Neuronal stem cell (in vitro differentiated cells): ENCODE data around the gene COX4I2.

Experiments
- DNase-seq: peaks from one replicate; pipeline ENCODE4 v3.0.0-alpha.2; 2013; ENCODE audit warnings: low spot score
- H2AFZ ChIP-seq: one replicate; pipeline ENCODE4 v1.6.1; 2013; ENCODE audit warnings: mild to moderate bottlenecking, low read length, inconsistent platforms
- H2AK5ac ChIP-seq: 2 replicates; pipeline ENCODE4 v1.6.1; 2013; ENCODE audit warnings: low read depth, mild to moderate bottlenecking, inconsistent platforms, low read length, moderate library complexity, mixed read lengths
- H2BK120ac ChIP-seq: 2 replicates; pipeline ENCODE4 v1.6.1; 2013; ENCODE audit warnings: low read depth, mild to moderate bottlenecking, inconsistent platforms, low read length, moderate library complexity, mixed read lengths
- H2BK12ac ChIP-seq: one replicate; pipeline ENCODE4 v1.6.1; 2013; ENCODE audit warnings: low read length, inconsistent platforms
- H2BK15ac ChIP-seq: 2 replicates; pipeline ENCODE4 v1.6.1; 2013; ENCODE audit warnings: mild to moderate bottlenecking, low read length, inconsistent platforms, mixed read lengths
- H2BK5ac ChIP-seq: one replicate; pipeline ENCODE4 v1.6.1; 2013; ENCODE audit warnings: inconsistent platforms, mild to moderate bottlenecking, low read length, moderate library complexity
- H3K14ac ChIP-seq: one replicate; pipeline ENCODE4 v1.6.1; 2013; ENCODE audit warnings: low read length, inconsistent platforms
- H3K18ac ChIP-seq: 2 replicates; pipeline ENCODE4 v1.6.1; 2013; ENCODE audit warnings: low read length, inconsistent platforms
- H3K23ac ChIP-seq: 2 replicates; pipeline ENCODE4 v1.6.1; 2013; ENCODE audit warnings: low read depth, mild to moderate bottlenecking, mixed read lengths, low read length, inconsistent platforms; ENCODE audit not compliant: poor library complexity
- H3K27ac ChIP-seq: replicated peaks from 3 replicates; pipeline ENCODE4 v1.5.1; 2013; ENCODE audit warnings: low read length, inconsistent platforms
- H3K27me3 ChIP-seq, 3 experiments: 2 replicates each; pipeline ENCODE4 v1.6.1; 2013; ENCODE audit warnings: low read length in 3 of 3, mild to moderate bottlenecking in 2 of 3, inconsistent platforms in 1 of 3, low read depth in 1 of 3, mixed read lengths in 1 of 3, moderate library complexity in 1 of 3; ENCODE audit not compliant: control insufficient read depth in 3 of 3, insufficient read depth in 3 of 3
- H3K36me3 ChIP-seq, 2 donors: replicated peaks in 1 of 2; 2 replicates each; pipeline ENCODE4 v1.6.1; 2013; ENCODE audit warnings: low read length in 2 of 2; ENCODE audit not compliant: control insufficient read depth in 2 of 2, insufficient read depth in 2 of 2
- H3K4ac ChIP-seq: 2 replicates; pipeline ENCODE4 v1.6.1; 2013; ENCODE audit warnings: inconsistent platforms, mild to moderate bottlenecking, low read length, moderate library complexity
- H3K4me1 ChIP-seq, 2 donors: 1 replicate in 1 of 2; 2 replicates in 1 of 2; pipeline ENCODE4 v1.6.1; 2013; ENCODE audit warnings: low read length in 2 of 2, low read depth in 1 of 2; ENCODE audit not compliant: control insufficient read depth in 2 of 2, insufficient read depth in 1 of 2
- H3K4me2 ChIP-seq: one replicate; pipeline ENCODE4 v1.6.1; 2013; ENCODE audit warnings: mild to moderate bottlenecking, low read length, inconsistent platforms; ENCODE audit not compliant: insufficient read depth, poor library complexity, severe bottlenecking
- H3K4me3 ChIP-seq, 2 donors: 2 replicates each; pipeline ENCODE4 v1.5.1; 2013; ENCODE audit warnings: low read length in 2 of 2, mild to moderate bottlenecking in 2 of 2, inconsistent platforms in 1 of 2, moderate library complexity in 1 of 2
- H3K79me1 ChIP-seq: one replicate; pipeline ENCODE4 v1.6.1; 2013; ENCODE audit warnings: low read depth, mild to moderate bottlenecking, inconsistent platforms, low read length, moderate library complexity
- H3K9ac ChIP-seq: one replicate; pipeline ENCODE4 v1.6.1; 2013; ENCODE audit warnings: mild to moderate bottlenecking, low read depth, low read length, inconsistent platforms; ENCODE audit not compliant: poor library complexity
- H3K9me3 ChIP-seq, 2 donors: replicated peaks in 1 of 2; 2 replicates each; pipeline versions ENCODE3 to v1.6.1; 2013; ENCODE audit warnings: low read length in 2 of 2, mild to moderate bottlenecking in 2 of 2, inconsistent platforms in 1 of 2, low read depth in 1 of 2, mixed read lengths in 1 of 2, moderate library complexity in 1 of 2; ENCODE audit not compliant: control insufficient read depth in 2 of 2, insufficient read depth in 1 of 2
- H4K8ac ChIP-seq: one replicate; pipeline ENCODE4 v1.6.1; 2013; ENCODE audit warnings: low read depth, mild to moderate bottlenecking, inconsistent platforms, low read length, moderate library complexity
- H4K91ac ChIP-seq: one replicate; pipeline ENCODE4 v1.6.1; 2013; ENCODE audit warnings: low read length, low read depth, mild to moderate bottlenecking, inconsistent platforms; ENCODE audit not compliant: poor library complexity
- WGBS, 2 donors: extraction: QIAGEN DNeasy Blood & Tissue Kit; methylation state at CpG; one replicate each; pipeline ENCODE4 v1.1.7; 2013; ENCODE audit warnings: missing lambda C conversion rate in 2 of 2, mixed read lengths in 1 of 2; ENCODE audit not compliant: insufficient read length in 2 of 2, insufficient replicate concordance in 1 of 2; ENCODE audit errors: extremely low coverage in 2 of 2; 5-methylcytosine and 5-hydroxymethylcytosine counted together

The COX4I2 gene

GRCh38 chr20:31670371-31671228 is 32.9 kb downstream of the COX4I2 start:
- H2BK15ac ChIP-seq, result no peak overlapping the region
- H3K23ac ChIP-seq, result no peak overlapping the region
- no peak overlapping the region for H3K4me3 ChIP-seq
- H3K79me1 ChIP-seq, result peaks cover 9% of the 10 kb centered on the region
- no peak overlapping the region for H3K18ac ChIP-seq
- H2AFZ ChIP-seq, result no peak overlapping the region
- H3K4ac ChIP-seq, result no peak overlapping the region
- no peak overlapping the region for H4K91ac ChIP-seq
- H2BK120ac ChIP-seq, result no peak overlapping the region
- no peak overlapping the region for H2AK5ac ChIP-seq
- H3K4me2 ChIP-seq, result no peak overlapping the region
- H3K9ac ChIP-seq, result no peak overlapping the region
- no peaks in the 10 kb centered on the region for H3K27me3 ChIP-seq
- no peaks in the 10 kb centered on the region for H3K9me3 ChIP-seq
- H2BK5ac ChIP-seq, result no peak overlapping the region
- H3K27ac ChIP-seq, result no peak overlapping the region
- H3K4me1 ChIP-seq, result peaks cover 0 to 9% of the 10 kb centered on the region in 2 donors
- no peak overlapping the region for H2BK12ac ChIP-seq
- H4K8ac ChIP-seq, result no peak overlapping the region
- no peak for DNase-seq
- no peak overlapping the region for H3K14ac ChIP-seq
- no CpG with 5 or more reads among the region's 10 CpGs for WGBS, 2 donors
- H3K36me3 ChIP-seq, result peaks cover 8 to 44% of the 10 kb centered on the region in 2 donors

- Histone ChIP-seq H2BK120ac (no peak overlapping the region), H2AFZ (no peak overlapping the region), H4K8ac (no peak overlapping the region), H3K18ac (no peak overlapping the region), H2AK5ac (no peak overlapping the region), H3K4me2 (no peak overlapping the region), H3K4ac (no peak overlapping the region), H3K27me3 (no peaks in the 10 kb centered on the region), H2BK12ac (no peak overlapping the region), H3K9ac (no peak overlapping the region), H3K79me1 (peaks cover 9% of the 10 kb centered on the region), H3K4me3 (no peak overlapping the region), H3K4me1 (peaks cover 0 to 8% of the 10 kb centered on the region in 2 donors), H3K36me3 (peaks cover 4 to 44% of the 10 kb centered on the region in 2 donors), H3K27ac (no peak overlapping the region), H3K23ac (peak overlapping the region; percentile 8), H3K9me3 (no peaks in the 10 kb centered on the region), H2BK15ac (no peak overlapping the region), H3K14ac (no peak overlapping the region), H4K91ac (no peak overlapping the region), H2BK5ac (no peak overlapping the region)
- DNase-seq, result no peak
- WGBS, 2 donors, result no CpG with 5 or more reads among the region's 2 CpGs
Measured at GRCh38 chr20:31671324-31671723, 33.6 kb downstream of the COX4I2 start.

GRCh38 chr20:31673435-31673834 is 35.7 kb downstream of the COX4I2 start:
- Histone ChIP-seq H3K4me1 (peaks cover 5 to 12% of the 10 kb centered on the region in 2 donors), H3K14ac (no peak overlapping the region), H2AK5ac (no peak overlapping the region), H4K8ac (no peak overlapping the region), H3K9me3 (no peaks in the 10 kb centered on the region), H4K91ac (no peak overlapping the region), H3K4ac (no peak overlapping the region), H3K79me1 (peaks cover 7% of the 10 kb centered on the region), H3K18ac (no peak overlapping the region), H2BK5ac (no peak overlapping the region), H3K36me3 (peaks cover 0 to 51% of the 10 kb centered on the region in 2 donors), H3K27me3 (no peaks in the 10 kb centered on the region), H2AFZ (no peak overlapping the region), H3K9ac (no peak overlapping the region), H3K4me3 (no peak overlapping the region), H2BK120ac (no peak overlapping the region), H3K27ac (no peak overlapping the region), H2BK15ac (no peak overlapping the region), H2BK12ac (no peak overlapping the region), H3K4me2 (no peak overlapping the region), H3K23ac (no peak overlapping the region)
- no peak for DNase-seq

- Histone ChIP-seq H4K91ac (no peak overlapping the region), H3K27ac (no peak overlapping the region), H3K4me3 (no peak overlapping the region), H2BK5ac (no peak overlapping the region), H3K18ac (no peak overlapping the region), H3K14ac (no peak overlapping the region), H3K23ac (no peak overlapping the region), H3K4me1 (peaks cover 10 to 17% of the 10 kb centered on the region in 2 donors), H3K27me3 (no peaks in the 10 kb centered on the region), H2AFZ (no peak overlapping the region), H2AK5ac (no peak overlapping the region), H3K79me1 (peaks cover 7% of the 10 kb centered on the region), H3K4me2 (no peak overlapping the region), H3K9ac (no peak overlapping the region), H2BK15ac (no peak overlapping the region), H2BK12ac (no peak overlapping the region), H3K36me3 (peaks cover 0 to 57% of the 10 kb centered on the region in 2 donors), H3K9me3 (no peaks in the 10 kb centered on the region), H3K4ac (no peak overlapping the region), H2BK120ac (no peak overlapping the region), H4K8ac (no peak overlapping the region)
- DNase-seq, result no peak
- WGBS, 2 donors, result no CpG with 5 or more reads among the region's 2 CpGs
Measured at GRCh38 chr20:31673943-31674463, 36.3 kb downstream of the COX4I2 start.
